Choroid plexus epithelial cell (primary cell): ENCODE measurements around the gene TYSND1.

Experiments
- DNase-seq: peaks from one replicate; pipeline ENCODE4 v3.0.0-alpha.2; 2010; ENCODE audit warnings: low read depth
- H3K4me3 ChIP-seq: 2 replicates; pipeline ENCODE4 v1.5.1; 2011; ENCODE audit warnings: low read depth, mild to moderate bottlenecking, control low read depth, low read length, moderate library complexity
- CTCF ChIP-seq: conservative IDR thresholded peaks from 2 replicates; pipeline ENCODE4 v1.5.1; 2011; ENCODE audit warnings: low read depth, mild to moderate bottlenecking, control low read depth, inconsistent platforms, low read length, moderate library complexity

Gene TYSND1

GRCh38 chr10:70097459-70097858 lies 49.0 kb downstream of the TYSND1 start:
- TF ChIP-seq CTCF: no peak
- no peak for DNase-seq
- no peak overlapping the region for H3K4me3 ChIP-seq

GRCh38 chr10:70096705-70097420 lies 49.6 kb downstream of the TYSND1 start:
- no peak overlapping the region for H3K4me3 ChIP-seq
- no peak for TF ChIP-seq CTCF
- DNase-seq: no peak

GRCh38 chr10:70096016-70096704 lies 50.3 kb downstream of the TYSND1 start:
- DNase-seq: no peak
- TF ChIP-seq CTCF: no peak
- no peak overlapping the region for H3K4me3 ChIP-seq

- TF ChIP-seq CTCF: no peak
- no peak for DNase-seq
- H3K4me3 ChIP-seq: no peak overlapping the region
Measured at GRCh38 chr10:70094250-70094649, 52.2 kb downstream of the TYSND1 start.

GRCh38 chr10:70093335-70093944 lies 53.1 kb downstream of the TYSND1 start:
- no peak for TF ChIP-seq CTCF
- DNase-seq: no peak
- no peak overlapping the region for H3K4me3 ChIP-seq

GRCh38 chr10:70092389-70092718 lies 54.1 kb downstream of the TYSND1 start:
- H3K4me3 ChIP-seq: no peak overlapping the region
- TF ChIP-seq CTCF: no peak
- DNase-seq: no peak
